HFF-Myc (cell line): ENCODE results near the gene FGF18.
"Not testable (repeated sequence)": the region's sequence is repeated elsewhere in the genome, so short reads cannot be mapped to it uniquely, and the experiment has no call there.

Experiments used
- DNase-seq: peaks from one replicate; pipeline ENCODE4 v3.0.0-alpha.2; 2011; ENCODE audit warnings: low read depth; ENCODE audit errors: extremely low read depth
- H3K4me3 ChIP-seq: replicated peaks from 2 replicates; pipeline ENCODE4 v1.5.1; 2011; ENCODE audit warnings: low read depth, mild to moderate bottlenecking, control low read depth, low read length
- CTCF ChIP-seq: IDR thresholded peaks from 2 replicates; pipeline ENCODE4 v1.5.1; 2012; ENCODE audit warnings: mild to moderate bottlenecking, low read depth, low read length, control low read depth; ENCODE audit errors: missing control alignments

Gene FGF18

DNA sequence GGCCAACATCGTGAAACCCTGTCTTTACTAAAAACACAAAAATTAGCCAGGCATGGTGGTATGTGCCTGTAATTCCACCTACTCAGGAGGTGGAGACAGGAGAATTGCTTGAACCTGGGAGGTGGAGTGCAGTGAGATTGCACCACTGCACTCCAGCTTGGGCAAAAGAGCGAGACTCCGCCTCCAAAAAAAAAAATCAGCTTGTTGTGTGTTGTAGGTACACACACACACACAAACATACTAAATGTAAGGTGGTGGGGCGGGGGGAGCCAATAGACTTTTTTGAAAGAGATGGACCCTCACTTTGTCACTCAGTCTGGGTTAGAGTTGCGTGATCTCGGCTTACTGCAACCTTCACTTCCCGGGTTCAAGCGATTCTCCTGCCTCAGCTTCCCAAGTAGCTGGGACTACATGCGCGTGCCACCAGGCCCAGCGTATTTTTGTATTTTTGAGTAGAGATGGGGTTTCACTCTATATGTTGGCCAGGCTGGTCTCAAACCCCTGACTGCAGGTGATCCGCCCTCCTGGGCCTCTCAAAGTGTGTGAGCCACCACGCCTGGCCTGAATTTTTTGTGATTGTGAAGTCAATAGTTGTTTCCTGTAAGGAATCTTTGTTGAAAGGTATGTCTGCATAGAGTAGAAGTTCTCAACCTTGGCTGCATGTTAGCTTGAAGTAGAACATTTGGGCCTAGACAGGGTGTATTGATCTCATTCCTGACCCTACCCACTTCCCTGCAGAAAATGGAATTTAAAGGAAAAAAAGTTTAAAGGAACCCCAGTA, 18.1 kb upstream of the FGF18 start:
- no peak overlapping the region for H3K4me3 ChIP-seq

GRCh38 chr5:171402751-171403150, 16.7 kb upstream of the FGF18 start:
- not testable (repeated sequence) for H3K4me3 ChIP-seq, DNase-seq

More for the DNA sequence above, 18.1 kb upstream of the FGF18 start:
- no peak for TF ChIP-seq CTCF
- no peak for DNase-seq

- TF ChIP-seq CTCF: peak; percentile 29
- DNase-seq: no peak
- H3K4me3 ChIP-seq: no peak overlapping the region
These were observed 13.8 kb upstream of the FGF18 start for GRCh38 chr5:171405615-171406014.

GRCh38 chr5:171407234-171407633, 12.2 kb upstream of the FGF18 start:
- no peak for TF ChIP-seq CTCF
- DNase-seq: no peak
- no peak overlapping the region for H3K4me3 ChIP-seq

- DNase-seq: no peak
- no peak for TF ChIP-seq CTCF
- H3K4me3 ChIP-seq: no peak overlapping the region
These were observed 10.0 kb upstream of the FGF18 start for GRCh38 chr5:171409164-171410136.

DNA sequence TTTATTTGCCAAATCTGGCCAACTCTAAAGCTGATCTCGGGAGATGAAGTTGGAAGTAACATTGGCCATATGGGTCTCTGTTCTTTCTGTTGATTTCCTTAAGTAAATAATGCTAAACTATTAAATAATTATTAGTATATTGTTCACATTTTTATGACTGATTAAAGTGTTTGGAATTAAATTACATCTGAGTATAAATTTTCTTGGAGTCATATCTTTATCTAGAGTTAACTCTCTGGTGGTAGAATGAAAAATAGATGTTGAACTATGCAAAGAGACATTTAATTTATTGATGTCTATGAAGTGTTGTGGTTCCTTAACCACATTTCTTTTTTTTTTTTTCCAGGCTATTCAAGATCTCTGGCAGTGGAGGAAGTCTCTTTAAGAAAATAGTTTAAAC, 9.3 kb upstream of the FGF18 start:
- H3K4me3 ChIP-seq: no peak overlapping the region
- DNase-seq: no peak
- TF ChIP-seq CTCF: no peak

- no peak overlapping the region for H3K4me3 ChIP-seq
- DNase-seq: no peak
These were observed 7.3 kb upstream of the FGF18 start for GRCh38 chr5:171412186-171412585.

More at GRCh38 chr5:171412186-171412585, 7.3 kb upstream of the FGF18 start:
- no peak for TF ChIP-seq CTCF
